HepG2 (cell line): ENCODE measurements around the gene S100G.
"Not testable (repeated sequence)": the region's sequence is repeated elsewhere in the genome, so short reads cannot be mapped to it uniquely, and the experiment has no call there.

Source experiments
- CEBPB ChIP-seq: IDR thresholded peaks from 2 replicates; pipeline ENCODE4 v1.6.1; 2011; ENCODE audit warnings: low read depth, low read length, improper control_type of control experiment, borderline replicate concordance
- SAFB2 ChIP-seq: sonication (generic); formaldehyde crosslinking; IDR thresholded peaks from 2 replicates; pipeline ENCODE4 v1.5.1; 2020; ENCODE audit warnings: missing genetic modification reagents, low read depth, mild to moderate bottlenecking, borderline replicate concordance

DNA sequence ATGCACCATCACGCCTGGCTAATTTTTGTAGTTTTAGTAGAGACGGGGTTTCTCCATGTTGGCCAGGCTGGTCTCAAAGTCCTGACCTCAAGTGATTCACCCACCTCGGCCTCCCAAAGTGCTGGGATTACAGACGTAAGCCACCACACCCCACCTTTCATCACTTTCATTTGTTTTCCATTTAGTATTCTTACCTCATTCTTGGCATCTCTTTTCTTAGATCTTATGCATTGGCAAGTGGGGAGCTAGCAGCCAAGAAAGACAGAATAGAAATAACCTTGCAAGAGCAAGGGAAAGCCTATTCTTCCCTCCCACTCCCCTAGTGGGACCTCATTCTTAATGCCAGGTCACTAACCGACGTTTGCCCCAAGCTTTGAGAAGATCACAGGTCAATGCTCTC, 21.4 kb upstream of the S100G start:
- TF ChIP-seq CEBPB, SAFB2: not testable (repeated sequence)
